Fibroblast of lung (primary cell): ENCODE results near the gene CCR7. TPM values are rescaled to one million over a fixed set of nuclear protein-coding genes. Genes with fewer than 3 reads are reported as not detected.
A peak's percentile ranks its signal among the peaks of the same experiment; 100 is the strongest.

Experiments used
- DNase-seq, 2 donors: peaks; one replicate each; pipeline versions ENCODE4 v3.0.0 to v3.0.0-alpha.2; 2010; ENCODE audit warnings: low read depth in 2 of 2
- H2AFZ ChIP-seq: 2 replicates; pipeline ENCODE4 v1.5.1; 2012; ENCODE audit warnings: low read length, control low read depth, inconsistent platforms
- H3K27ac ChIP-seq: 2 replicates; pipeline ENCODE4 v1.5.1; 2011; ENCODE audit warnings: low read length, control low read depth; ENCODE audit not compliant: insufficient read depth
- H3K27me3 ChIP-seq: 2 replicates; pipeline ENCODE4 v1.5.1; 2011; ENCODE audit warnings: mild to moderate bottlenecking, low read length; ENCODE audit not compliant: control insufficient read depth, insufficient read depth
- H3K36me3 ChIP-seq: 2 replicates; pipeline ENCODE4 v1.5.1; 2011; ENCODE audit warnings: low read length; ENCODE audit not compliant: control insufficient read depth, insufficient read depth
- H3K4me1 ChIP-seq: 2 replicates; pipeline ENCODE4 v1.5.1; 2011; ENCODE audit warnings: low read length; ENCODE audit not compliant: control insufficient read depth, insufficient read depth; ENCODE audit errors: extremely low read depth
- H3K4me2 ChIP-seq: 2 replicates; pipeline ENCODE4 v1.5.1; 2011; ENCODE audit warnings: low read length, control low read depth; ENCODE audit not compliant: insufficient read depth; ENCODE audit errors: extremely low read depth
- H3K4me3 ChIP-seq, 4 experiments: fragments of 200-600 bp in 1 of 4; sonication (generic) in 1 of 4; replicated peaks in 1 of 4; 2 replicates each; pipeline ENCODE4 v1.5.1; 2011 to 2016; ENCODE audit warnings: low read length in 4 of 4, low read depth in 3 of 4, mild to moderate bottlenecking in 3 of 4, control low read depth in 2 of 4, inconsistent platforms in 1 of 4, mixed read lengths in 1 of 4; ENCODE audit not compliant: insufficient read depth in 1 of 4; ENCODE audit errors: control extremely low read depth in 1 of 4
- H3K79me2 ChIP-seq: 2 replicates; pipeline ENCODE4 v1.5.1; 2012; ENCODE audit warnings: mild to moderate bottlenecking, low read length, inconsistent platforms; ENCODE audit not compliant: control insufficient read depth, insufficient read depth
- H3K9ac ChIP-seq: 2 replicates; pipeline ENCODE4 v1.5.1; 2011; ENCODE audit warnings: mild to moderate bottlenecking, low read length, control low read depth; ENCODE audit not compliant: insufficient read depth
- H3K9me3 ChIP-seq: 2 replicates; pipeline ENCODE4 v1.5.1; 2012; ENCODE audit warnings: low read depth, low read length; ENCODE audit not compliant: control insufficient read depth, insufficient read depth
- H4K20me1 ChIP-seq: 2 replicates; pipeline ENCODE4 v1.5.1; 2011; ENCODE audit warnings: low read length; ENCODE audit not compliant: control insufficient read depth, insufficient read depth; ENCODE audit errors: extremely low read depth
- CTCF ChIP-seq, 2 donors: IDR thresholded peaks in 1 of 2; conservative IDR thresholded peaks in 1 of 2; 1 replicate in 1 of 2; 2 replicates in 1 of 2; pipeline ENCODE4 v1.5.1; 2011 to 2012; ENCODE audit warnings: low read length in 2 of 2, control low read depth in 1 of 2, inconsistent platforms in 1 of 2, low read depth in 1 of 2, mild to moderate bottlenecking in 1 of 2
- EZH2 ChIP-seq: IDR thresholded peaks from 2 replicates; pipeline ENCODE4 v1.5.1; 2012; ENCODE audit warnings: low read length, control low read depth, mild to moderate bottlenecking; ENCODE audit errors: missing control alignments
- polyA plus RNA-seq, 2 donors: library from polyadenylated mRNA; depleted of rRNA in 1 of 2; stranded (reverse) in 1 of 2; unstranded in 1 of 2; fragments of >200 nt; gene quantifications; 2 replicates each; pipeline ENCODE4 v1.2.1, GENCODE V29; 2011 to 2012; ENCODE audit warnings: missing spikeins in 1 of 2
- total RNA-seq: library from RNA; depleted of rRNA; stranded (reverse); fragments of >200 nt; gene quantifications from 2 replicates; pipeline ENCODE4 v1.2.1, GENCODE V29; 2014

The CCR7 gene
- total and polyA plus RNA-seq, 2 donors (not counting 1 experiment from before 2014, with no cell fraction given): under 0.01 to 0.10 TPM

DNA sequence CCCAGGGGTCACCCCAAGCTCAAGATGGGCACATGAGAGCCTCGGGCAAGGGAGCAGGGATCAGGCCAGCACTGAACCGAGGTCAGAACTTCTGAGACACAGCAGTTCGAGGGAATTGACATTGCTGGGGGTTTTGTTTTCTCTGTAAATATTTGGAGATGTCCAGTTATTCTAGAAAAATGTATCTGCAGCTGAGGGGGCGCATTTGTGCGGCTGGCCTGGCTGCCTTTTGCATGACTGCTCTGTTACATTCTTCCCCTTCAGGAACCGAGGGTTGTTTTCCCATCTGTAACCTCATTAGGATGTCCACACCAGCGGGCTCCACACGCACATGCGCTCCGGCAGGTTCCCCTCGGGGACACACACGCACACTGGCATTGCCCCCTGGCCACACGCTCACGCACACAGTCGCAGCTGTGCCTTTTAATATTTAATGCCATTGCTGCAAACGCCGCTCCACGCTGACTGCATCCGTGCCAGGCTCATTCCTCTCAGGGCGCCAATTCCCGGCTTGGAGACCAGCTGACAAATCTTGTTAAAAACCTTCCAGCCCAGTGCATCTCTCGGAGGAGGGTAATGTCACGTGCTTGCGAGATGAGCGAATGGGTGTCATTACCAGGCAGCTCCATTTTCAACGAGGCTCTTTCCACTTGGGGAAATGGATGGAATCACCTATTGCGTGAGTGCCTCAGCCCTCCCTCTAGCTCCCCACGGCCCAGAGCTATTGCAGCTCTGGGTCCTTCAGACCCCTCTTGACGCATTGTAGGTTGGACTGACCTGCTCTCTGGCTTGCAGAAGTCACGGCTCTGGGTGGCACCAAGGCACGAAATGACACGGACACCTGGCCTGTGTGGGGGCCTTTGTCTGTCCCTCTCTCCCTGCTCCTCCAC, 13.1 kb downstream of the CCR7 start:
- Histone ChIP-seq H3K4me3 (peak overlapping the region in 1 of 4 experiments; percentile 27), H3K9ac (peak overlapping the region; percentile 80), H3K79me2 (no peaks in the 10 kb centered on the region), H3K27ac (peak overlapping the region; percentile 100), H3K4me1 (peaks cover 65% of the 10 kb centered on the region), H3K36me3 (no peaks in the 10 kb centered on the region), H2AFZ (no peak overlapping the region), H3K4me2 (peak overlapping the region; percentile 78), H3K9me3 (no peaks in the 10 kb centered on the region), H4K20me1 (no peaks in the 10 kb centered on the region), H3K27me3 (no peaks in the 10 kb centered on the region)
- TF ChIP-seq CTCF (conservative IDR thresholded peaks at IDR 0.05 in 1 of 2, IDR thresholded peaks at IDR 0.05 in 1 of 2; ENCODE audit: low read depth in 1 of 2, low read length in 2 of 2): no peak
- no peak for TF ChIP-seq EZH2
- DNase-seq: peak; percentile 96 to 98

DNA sequence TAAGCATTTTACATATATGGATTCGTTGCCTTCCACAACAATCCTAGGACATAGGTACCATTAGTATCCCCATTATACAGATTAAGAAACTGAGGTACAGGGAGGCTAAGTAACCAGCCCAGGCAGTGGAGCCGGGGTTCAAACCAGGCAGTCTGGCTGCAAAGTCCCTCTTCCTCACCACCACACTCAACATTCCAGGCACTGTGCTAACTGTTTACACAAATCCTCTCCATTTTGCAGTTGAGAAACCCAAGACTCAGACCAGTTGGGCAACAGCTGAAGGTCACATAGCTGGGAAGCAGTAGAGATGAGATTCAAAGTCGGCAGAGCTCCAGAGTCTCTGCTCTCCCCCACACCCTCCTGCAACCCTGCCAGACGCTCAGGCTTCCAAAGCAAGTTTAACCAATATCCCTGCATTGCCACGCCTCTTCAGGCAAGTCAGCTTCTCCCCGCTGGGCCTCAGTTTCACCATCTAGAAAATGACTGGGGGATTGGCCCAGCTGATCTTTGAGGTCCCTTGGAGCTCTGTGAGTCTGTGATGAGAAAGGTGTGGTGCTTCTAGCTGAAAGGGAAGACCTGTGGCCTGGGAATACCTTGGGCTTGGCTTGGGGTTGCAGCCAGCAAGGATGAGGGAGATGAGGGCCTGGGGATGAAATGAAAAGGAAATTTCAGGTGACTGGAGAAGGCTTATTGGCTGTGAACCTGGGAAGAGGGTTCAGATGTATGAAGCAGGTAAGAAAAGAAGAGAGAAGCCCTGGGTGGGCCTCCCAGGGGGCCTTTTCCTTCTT, 14.0 kb downstream of the CCR7 start:
- Histone ChIP-seq H3K9me3 (no peaks in the 10 kb centered on the region), H3K27me3 (no peaks in the 10 kb centered on the region), H3K4me1 (peaks cover 58% of the 10 kb centered on the region), H3K36me3 (no peaks in the 10 kb centered on the region), H3K27ac (peak overlapping the region; percentile 100), H3K4me3 (peak overlapping the region in 2 of 4 experiments; percentile 4 to 27), H3K4me2 (peak overlapping the region; percentile 78), H3K9ac (peak overlapping the region; percentile 80), H2AFZ (no peak overlapping the region), H3K79me2 (no peaks in the 10 kb centered on the region), H4K20me1 (no peaks in the 10 kb centered on the region)
- peak; percentile 98 to 100 for DNase-seq
- no peak for TF ChIP-seq EZH2
- no peak for TF ChIP-seq CTCF (conservative IDR thresholded peaks at IDR 0.05 in 1 of 2, IDR thresholded peaks at IDR 0.05 in 1 of 2; ENCODE audit: low read depth in 1 of 2, low read length in 2 of 2)

DNA sequence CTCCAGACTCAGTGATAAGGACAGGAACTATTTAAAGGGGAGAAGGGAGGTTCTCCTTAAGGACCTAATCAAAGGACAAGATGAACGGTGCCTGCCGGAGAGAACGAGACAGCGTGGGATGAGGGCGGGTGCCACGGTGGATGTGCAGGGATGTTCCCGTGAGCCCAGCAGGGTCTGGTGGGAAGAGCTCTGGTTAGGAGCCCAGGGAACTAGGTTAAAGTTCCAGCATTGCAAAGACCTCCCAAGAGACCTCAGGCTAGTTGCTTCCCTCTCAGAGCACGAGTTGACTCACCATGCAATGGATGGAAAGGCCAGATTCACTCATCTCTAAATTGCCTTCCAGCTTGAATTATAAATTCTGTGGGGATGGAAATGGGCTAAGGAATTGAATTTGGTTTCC, 14.7 kb downstream of the CCR7 start:
- peak overlapping the region; percentile 25 for H3K4me2 ChIP-seq
- no peak for TF ChIP-seq EZH2
- TF ChIP-seq CTCF (conservative IDR thresholded peaks at IDR 0.05 in 1 of 2, IDR thresholded peaks at IDR 0.05 in 1 of 2; ENCODE audit: low read depth in 1 of 2, low read length in 2 of 2): no peak

More for the DNA sequence above, 14.7 kb downstream of the CCR7 start:
- Histone ChIP-seq H3K9me3 (no peaks in the 10 kb centered on the region), H4K20me1 (no peaks in the 10 kb centered on the region), H3K9ac (peak overlapping the region; percentile 56), H2AFZ (no peak overlapping the region), H3K4me1 (peaks cover 57% of the 10 kb centered on the region), H3K27me3 (no peaks in the 10 kb centered on the region), H3K36me3 (no peaks in the 10 kb centered on the region), H3K79me2 (no peaks in the 10 kb centered on the region), H3K27ac (peak overlapping the region; percentile 100), H3K4me3 (no peak overlapping the region)
- DNase-seq: peak; percentile 67 to 93
